ENCODE results near the gene ANTKMT. TPM values are rescaled to one million over a fixed set of nuclear protein-coding genes. Genes with fewer than 3 reads are reported as not detected.

ANTKMT gene
- total and polyA plus RNA-seq, 2 of the 4 experiments (the other 2 are of a cell fraction), result 7.3 to 16.2 TPM

DNA sequence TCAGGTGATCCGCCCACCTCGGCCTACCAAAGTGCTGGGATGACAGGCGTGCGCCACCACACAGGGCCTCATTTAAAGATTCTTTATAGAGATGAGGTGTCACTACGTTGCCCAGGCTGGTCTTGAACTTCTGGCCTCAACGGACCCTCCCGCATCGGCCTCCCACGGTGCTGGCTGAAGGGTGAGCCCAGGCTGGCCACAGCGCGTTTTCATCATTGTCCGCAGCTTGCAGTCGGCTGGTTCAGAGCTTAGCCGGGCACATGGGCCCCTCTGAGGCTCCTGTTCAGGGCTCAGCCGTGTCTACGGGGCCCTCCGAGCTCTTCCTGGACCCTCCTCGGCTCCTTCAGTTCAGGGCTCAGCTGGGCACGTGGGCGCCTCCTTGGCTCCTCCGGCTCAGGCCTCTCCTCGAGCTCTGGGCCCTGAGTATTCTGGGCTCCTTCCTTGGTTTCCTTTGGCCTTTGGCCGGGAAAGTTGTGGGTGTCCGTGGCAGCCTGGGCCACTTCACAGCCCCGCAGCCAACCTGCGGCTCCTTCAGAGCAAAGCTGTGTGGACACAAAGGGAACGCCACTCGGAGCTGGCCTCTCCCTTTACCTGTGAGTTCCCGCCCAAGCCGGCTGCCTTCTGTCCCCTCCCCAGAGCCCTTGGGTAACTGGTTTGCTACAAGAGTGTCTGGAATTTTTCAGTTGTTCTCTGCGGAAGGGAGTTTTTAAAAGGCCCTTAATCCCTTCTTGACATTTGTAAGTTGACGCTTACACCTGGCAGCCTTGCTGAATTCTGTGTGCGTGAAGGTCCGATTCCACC lies 38.4 kb downstream of the ANTKMT start (continued):
- TF ChIP-seq RFX5 (IDR thresholded peaks at IDR 0.05; ENCODE audit: low read depth, low read length), result no peak

DNA sequence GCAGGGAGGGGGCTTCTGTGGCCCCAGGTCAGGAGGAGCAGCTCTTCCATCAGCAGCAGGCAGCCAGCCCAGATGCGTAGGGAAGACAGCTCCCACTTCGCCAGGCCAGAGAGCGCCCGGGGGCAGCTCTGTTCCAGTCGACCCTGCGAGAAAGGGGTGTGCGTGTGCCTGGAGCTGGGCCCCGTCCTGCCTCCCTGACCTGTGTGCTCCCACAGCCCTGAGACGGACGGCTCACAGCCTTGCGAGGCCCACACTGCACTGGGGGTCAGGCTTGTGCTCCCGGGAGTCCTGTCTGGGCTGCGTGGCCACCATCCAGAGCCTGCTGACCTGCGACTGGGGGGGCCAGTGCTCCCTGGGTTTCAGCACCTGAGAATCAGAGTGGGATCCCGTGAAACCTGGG lies 39.1 kb downstream of the ANTKMT start:
- no peak overlapping the region for H4K91ac ChIP-seq (ENCODE audit: insufficient read depth, low read depth, low read length)
- H3K9ac ChIP-seq (ENCODE audit: low read depth, low read length), result no peak overlapping the region
- no peak overlapping the region for H3K27ac ChIP-seq (ENCODE audit: insufficient read depth, low read length)
- H3K4ac ChIP-seq (ENCODE audit: low read depth, low read length), result no peak overlapping the region
- no peak overlapping the region for H2BK120ac ChIP-seq (ENCODE audit: low read depth, low read length)
- no peak overlapping the region; the same call in 1 of the 2 replicates for H2AK5ac ChIP-seq (ENCODE audit: low read depth, low read length)
- ATAC-seq (ENCODE audit: low read depth) (no peak), DNase-seq (no peak)
- no peak overlapping the region for H3K4me3 ChIP-seq (ENCODE audit: insufficient read depth, low read depth, low read length)
- no peak overlapping the region for H3K18ac ChIP-seq (ENCODE audit: low read depth, low read length)
- peaks cover 4% of the 10 kb centered on the region; the same call in 1 of the 2 replicates for H3K27me3 ChIP-seq (ENCODE audit: control insufficient read depth, insufficient read depth, low read length)
- no peaks in the 10 kb centered on the region for H4K20me1 ChIP-seq (ENCODE audit: insufficient read depth, low read length)
- TF ChIP-seq BHLHE40 (IDR thresholded peaks at IDR 0.05; ENCODE audit: low read depth, low read length) (no peak), MAZ (IDR thresholded peaks at IDR 0.05; ENCODE audit: borderline replicate concordance, low read depth, low read length) (no peak), FOS (IDR thresholded peaks at IDR 0.05; ENCODE audit: low read depth, low read length) (no peak), SMC3 (IDR thresholded peaks at IDR 0.05; ENCODE audit: low read depth, low read length) (no peak)
- TF ChIP-seq, protein P1, sequence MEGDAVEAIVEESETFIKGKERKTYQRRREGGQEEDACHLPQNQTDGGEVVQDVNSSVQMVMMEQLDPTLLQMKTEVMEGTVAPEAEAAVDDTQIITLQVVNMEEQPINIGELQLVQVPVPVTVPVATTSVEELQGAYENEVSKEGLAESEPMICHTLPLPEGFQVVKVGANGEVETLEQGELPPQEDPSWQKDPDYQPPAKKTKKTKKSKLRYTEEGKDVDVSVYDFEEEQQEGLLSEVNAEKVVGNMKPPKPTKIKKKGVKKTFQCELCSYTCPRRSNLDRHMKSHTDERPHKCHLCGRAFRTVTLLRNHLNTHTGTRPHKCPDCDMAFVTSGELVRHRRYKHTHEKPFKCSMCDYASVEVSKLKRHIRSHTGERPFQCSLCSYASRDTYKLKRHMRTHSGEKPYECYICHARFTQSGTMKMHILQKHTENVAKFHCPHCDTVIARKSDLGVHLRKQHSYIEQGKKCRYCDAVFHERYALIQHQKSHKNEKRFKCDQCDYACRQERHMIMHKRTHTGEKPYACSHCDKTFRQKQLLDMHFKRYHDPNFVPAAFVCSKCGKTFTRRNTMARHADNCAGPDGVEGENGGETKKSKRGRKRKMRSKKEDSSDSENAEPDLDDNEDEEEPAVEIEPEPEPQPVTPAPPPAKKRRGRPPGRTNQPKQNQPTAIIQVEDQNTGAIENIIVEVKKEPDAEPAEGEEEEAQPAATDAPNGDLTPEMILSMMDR (conservative IDR thresholded peaks at IDR 0.05; ENCODE audit: low read depth, low read length), result no peak
- no peak overlapping the region for H4K5ac ChIP-seq (ENCODE audit: low read depth, low read length)
- no peak overlapping the region for H4K8ac ChIP-seq (ENCODE audit: low read depth in 2 of 2, low read length in 2 of 2)
- no peak overlapping the region for H2BK15ac ChIP-seq (ENCODE audit: low read depth, low read length)
- H3K9me1 ChIP-seq (ENCODE audit: insufficient read depth, low read length), result no peaks in the 10 kb centered on the region
- H3K14ac ChIP-seq (replicated peaks; ENCODE audit: low read depth, low read length), result no peak overlapping the region
- in situ Hi-C loops (cut with MboI; ENCODE audit: low sequenced_read_pairs), result no loop called here
- H2AFZ ChIP-seq (replicated peaks; ENCODE audit: low read length, poor library complexity), result no peak overlapping the region
- no peak overlapping the region for H3K23ac ChIP-seq (ENCODE audit: low read depth, low read length)
- 40% methylated on average over 12 of the region's 15 CpGs; no CpG with 5 or more reads in 1 of the 2 experiments for WGBS, 2 experiments (ENCODE audit: extremely low coverage in 2 of 2, insufficient read length in 1 of 2)
- dilution Hi-C loops (cut with HindIII; ENCODE audit: low sequenced_read_pairs, unreplicated experiment), result no loop called here
- H2AK9ac ChIP-seq (replicated peaks; ENCODE audit: low read depth, low read length, poor library complexity), result no peak overlapping the region
- H3K79me1 ChIP-seq (ENCODE audit: low read depth in 1 of 2, low read length in 2 of 2), result no peaks in the 10 kb centered on the region
- no peak overlapping the region for H3K56ac ChIP-seq (ENCODE audit: extremely low read depth, insufficient read depth, low read length)
- H2BK5ac ChIP-seq (ENCODE audit: low read depth, low read length, poor library complexity, severe bottlenecking), result no peak overlapping the region
- peaks cover 3% of the 10 kb centered on the region for H3K9me3 ChIP-seq (ENCODE audit: control insufficient read depth, insufficient read depth, low read length)
- BruUV-seq (replicated peaks), result no TSS peak
- intact Hi-C loops (cut with micrococcal nuclease), result no loop called here
- CTCF ChIA-PET, result no interaction called here
- H3K4me2 ChIP-seq (ENCODE audit: low read depth, low read length), result no peak overlapping the region
- no peaks in the 10 kb centered on the region for H3K36me3 ChIP-seq (ENCODE audit: control insufficient read depth, insufficient read depth, low read length)
- no peaks in the 10 kb centered on the region for H3K4me1 ChIP-seq (ENCODE audit: control insufficient read depth, insufficient read depth, low read length)
- H2BK20ac ChIP-seq (ENCODE audit: low read depth, low read length), result no peak overlapping the region
- POLR2A ChIA-PET (ENCODE audit: unreplicated experiment), result no interaction called here

Measured in IMR-90 (cell line).